WTC11 (cell line): Measurements from ENCODE around the gene ACVR2B. TPM values are rescaled to one million over a fixed set of nuclear protein-coding genes. Genes with fewer than 3 reads are reported as not detected.
A peak's percentile ranks its signal among the peaks of the same experiment; 100 is the strongest.

Experiments
- ATAC-seq: fragments of 200-7000 bp; cut with Tn5 transposase; 2 replicates; pipeline ENCODE4 v1.10.0; 2021; ENCODE audit warnings: mild to moderate bottlenecking, moderate library complexity
- CTCF ChIA-PET: fragments of 300-600 bp; sonication (Branson Sonifier 250); formaldehyde crosslinking; loops from one replicate; lab custom pipeline; 2021; ENCODE audit warnings: antibody characterized with exemption; lab: Charles Lee
- POLR2A ChIA-PET: fragments of 350-600 bp; sonication (Branson Sonifier 250); formaldehyde crosslinking; loops from one replicate; lab custom pipeline; 2021; ENCODE audit warnings: antibody characterized with exemption; lab: Charles Lee
- DNase-seq: peaks from one replicate; pipeline ENCODE4 v3.0.0; 2021; ENCODE audit warnings: low spot score
- H3K27ac Mint-ChIP-seq: 2 replicates; pipeline ENCODE4 v1.8.0; 2021; ENCODE audit warnings: mixed read lengths
- H3K27me3 Mint-ChIP-seq: 2 replicates; pipeline ENCODE4 v1.8.0; 2021; ENCODE audit warnings: low read depth, mild to moderate bottlenecking, moderate library complexity, mixed read lengths
- H3K36me3 Mint-ChIP-seq: 2 replicates; pipeline ENCODE4 v1.8.0; 2021; ENCODE audit warnings: mixed read lengths
- H3K4me1 Mint-ChIP-seq: 2 replicates; pipeline ENCODE4 v1.8.0; 2022; ENCODE audit warnings: mixed read lengths
- H3K4me3 Mint-ChIP-seq: 2 replicates; pipeline ENCODE4 v1.8.0; 2021; ENCODE audit warnings: mild to moderate bottlenecking, moderate library complexity, mixed read lengths
- H3K9me3 Mint-ChIP-seq: 2 replicates; pipeline ENCODE4 v1.8.0; 2021; ENCODE audit warnings: mixed read lengths
- ATF6 ChIP-seq: sonication (generic); formaldehyde crosslinking; IDR thresholded peaks from 2 replicates; pipeline ENCODE4 v1.8.1; 2023; ENCODE audit warnings: mild to moderate bottlenecking, missing genetic modification reagents
- CDX4 ChIP-seq: fragments of 250-450 bp; sonication (Bioruptor Pico); IDR thresholded peaks from 2 replicates; pipeline ENCODE4 v1.9.0; 2021; ENCODE audit warnings: moderate library complexity, mild to moderate bottlenecking, inconsistent platforms, borderline replicate concordance
- CTCF ChIP-seq: fragments of 200-600 bp; IDR thresholded peaks from 2 replicates; pipeline ENCODE4 v1.8.0; 2022; ENCODE audit warnings: antibody characterized with exemption
- ETV6 ChIP-seq: sonication (generic); formaldehyde crosslinking; IDR thresholded peaks from 2 replicates; pipeline ENCODE4 v1.8.1; 2022; ENCODE audit warnings: mild to moderate bottlenecking, missing genetic modification reagents
- FOXK1 ChIP-seq: sonication (generic); formaldehyde crosslinking; IDR thresholded peaks from 2 replicates; pipeline ENCODE4 v1.8.0; 2022; ENCODE audit warnings: mild to moderate bottlenecking, moderate library complexity, missing genetic modification reagents
- HMGXB4 ChIP-seq: sonication (generic); formaldehyde crosslinking; IDR thresholded peaks from 2 replicates; pipeline ENCODE4 v1.8.1; 2023; ENCODE audit warnings: mild to moderate bottlenecking, moderate library complexity, missing genetic modification reagents
- IRF2 ChIP-seq: sonication (generic); formaldehyde crosslinking; IDR thresholded peaks from 2 replicates; pipeline ENCODE4 v1.8.0; 2022; ENCODE audit warnings: low read depth, missing genetic modification reagents, borderline replicate concordance
- JAZF1 ChIP-seq: fragments of 250-450 bp; sonication (Bioruptor Pico); IDR thresholded peaks from 2 replicates; pipeline ENCODE4 v1.9.0; 2021; ENCODE audit warnings: moderate library complexity, mild to moderate bottlenecking, inconsistent platforms
- NFE2L1 ChIP-seq: sonication (generic); formaldehyde crosslinking; IDR thresholded peaks from 2 replicates; pipeline ENCODE4 v1.8.1; 2023; ENCODE audit warnings: missing genetic modification reagents
- NR2C2 ChIP-seq: sonication (generic); formaldehyde crosslinking; IDR thresholded peaks from 2 replicates; pipeline ENCODE4 v1.8.0; 2022; ENCODE audit warnings: mild to moderate bottlenecking, missing genetic modification reagents
- SP1 ChIP-seq: sonication (generic); formaldehyde crosslinking; conservative IDR thresholded peaks from 2 replicates; pipeline ENCODE4 v1.8.1; 2022; ENCODE audit warnings: missing genetic modification reagents
- ZNF219 ChIP-seq: sonication (generic); formaldehyde crosslinking; IDR thresholded peaks from 2 replicates; pipeline ENCODE4 v1.8.0; 2023; ENCODE audit warnings: missing genetic modification reagents, mild to moderate bottlenecking, borderline replicate concordance
- ZNF232 ChIP-seq: sonication (generic); formaldehyde crosslinking; IDR thresholded peaks from 2 replicates; pipeline ENCODE4 v1.8.0; 2022; ENCODE audit warnings: mild to moderate bottlenecking, missing genetic modification reagents
- ZNF263 ChIP-seq: sonication (generic); formaldehyde crosslinking; IDR thresholded peaks from 2 replicates; pipeline ENCODE4 v1.8.1; 2022; ENCODE audit warnings: low read depth, mild to moderate bottlenecking, moderate library complexity, missing genetic modification reagents
- ZSCAN18 ChIP-seq: fragments of 250-450 bp; sonication (Bioruptor Pico); IDR thresholded peaks from 2 replicates; pipeline ENCODE4 v2.1.2; 2022; ENCODE audit warnings: mild to moderate bottlenecking, moderate library complexity
- total RNA-seq: library from RNA; stranded (reverse); gene quantifications from 3 replicates; pipeline ENCODE4 v1.2.3, GENCODE V29; 2021

ACVR2B gene
- total RNA-seq, 1 experiment from 2014 or later, result 104 TPM

- peaks cover 57% of the 10 kb centered on the region for H3K36me3 Mint-ChIP-seq
- POLR2A ChIA-PET, result no interaction called here
- H3K27ac Mint-ChIP-seq, result no peak overlapping the region
Measured at GRCh38 chr3:38480093-38480445, 26.4 kb downstream of the ACVR2B start.

GRCh38 chr3:38480930-38481329, 27.2 kb downstream of the ACVR2B start:
- no peak for DNase-seq
- no peaks in the 10 kb centered on the region for H3K9me3 Mint-ChIP-seq
- peaks cover 60% of the 10 kb centered on the region for H3K36me3 Mint-ChIP-seq
- peaks cover 4% of the 10 kb centered on the region for H3K4me1 Mint-ChIP-seq
- H3K27ac Mint-ChIP-seq, result no peak overlapping the region
- CTCF ChIA-PET, result interaction anchor here (1.9 kb wide), 1 partner anchor 134 kb away, joined by 6 read pairs; the partner anchor contains the start of gene XYLB
- H3K27me3 Mint-ChIP-seq, result no peaks in the 10 kb centered on the region
- POLR2A ChIA-PET, result no interaction called here
- TF ChIP-seq JAZF1 (CRISPR knock-in tag), result no peak
- TF ChIP-seq HMGXB4 (CRISPR knock-in tag), result no peak
- ATAC-seq, result no peak
- H3K4me3 Mint-ChIP-seq, result no peak overlapping the region

More at GRCh38 chr3:38480093-38480445, 26.4 kb downstream of the ACVR2B start:
- Mint-ChIP-seq H3K9me3 (no peaks in the 10 kb centered on the region), H3K4me3 (no peak overlapping the region), H3K27me3 (no peaks in the 10 kb centered on the region), H3K4me1 (peaks cover 10% of the 10 kb centered on the region)
- ATAC-seq (no peak), DNase-seq (no peak)
- CTCF ChIA-PET, result interaction anchor here (0.7 to 1.9 kb wide), 5 partner anchors 27 to 503 kb away, joined by 3 to 6 read pairs (median 3); partner anchors contain the start of gene XYLB
- TF ChIP-seq CTCF (0 out of 2 replicates have a peak, but pooled peaks have one; percentile 5), FOXK1 (CRISPR knock-in tag) (no peak)

GRCh38 chr3:38482951-38483350, 29.3 kb downstream of the ACVR2B start:
- DNase-seq, result no peak
- H3K4me3 Mint-ChIP-seq, result no peak overlapping the region
- TF ChIP-seq JAZF1 (CRISPR knock-in tag) (no peak), NFE2L1 (no peak), ZNF219 (CRISPR knock-in tag) (no peak), ZNF263 (no peak), ATF6 (no peak), ETV6 (CRISPR knock-in tag) (no peak), ZSCAN18 (no peak), SP1 (CRISPR knock-in tag) (no peak), CDX4 (no peak), NR2C2 (no peak), ZNF232 (CRISPR knock-in tag) (no peak), IRF2 (CRISPR knock-in tag) (no peak)
- TF ChIP-seq, all 79 proteins: peak for 0
- Mint-ChIP-seq H3K27ac (no peak overlapping the region), H3K4me1 (no peaks in the 10 kb centered on the region), H3K36me3 (peaks cover 60% of the 10 kb centered on the region), H3K27me3 (no peaks in the 10 kb centered on the region), H3K9me3 (no peaks in the 10 kb centered on the region)
- CTCF ChIA-PET, result interaction anchor here (1.1 kb wide), 1 partner anchor 13 kb away, joined by 6 read pairs; the partner anchor contains the start of gene EXOG
- POLR2A ChIA-PET, result no interaction called here
- ATAC-seq, result no peak
